Muscle layer of colon (tissue), 2 donors: ENCODE measurements around the gene GTF2B.
"Not testable (repeated sequence)": the region's sequence is repeated elsewhere in the genome, so short reads cannot be mapped to it uniquely, and the experiment has no call there.

Experiments used
- H3K27ac ChIP-seq: one replicate; pipeline ENCODE4 v1.7.0; 2013; ENCODE audit warnings: low read depth, mild to moderate bottlenecking, low read length, moderate library complexity
- H3K27me3 ChIP-seq, 2 donors: one replicate each; pipeline ENCODE4 v1.7.0; 2013; ENCODE audit warnings: low read length in 2 of 2, mild to moderate bottlenecking in 2 of 2; ENCODE audit not compliant: insufficient read depth in 2 of 2, control insufficient read depth in 1 of 2
- H3K36me3 ChIP-seq: one replicate; pipeline ENCODE4 v1.7.0; 2013; ENCODE audit warnings: mild to moderate bottlenecking, low read length; ENCODE audit not compliant: insufficient read depth
- H3K4me1 ChIP-seq: one replicate; pipeline ENCODE4 v1.7.0; 2013; ENCODE audit warnings: mild to moderate bottlenecking, low read length; ENCODE audit not compliant: insufficient read depth
- H3K4me3 ChIP-seq, 2 donors: one replicate each; pipeline ENCODE4 v1.7.0; 2013; ENCODE audit warnings: low read length in 2 of 2, low read depth in 1 of 2, mild to moderate bottlenecking in 1 of 2, moderate library complexity in 1 of 2
- H3K9ac ChIP-seq: one replicate; pipeline ENCODE4 v1.7.0; 2013; ENCODE audit warnings: low read length
- H3K9me3 ChIP-seq: one replicate; pipeline ENCODE4 v1.7.0; 2013; ENCODE audit warnings: mild to moderate bottlenecking, low read length
- donor health status: abdominal sarcoma.
- donor health status: Adenocarcinoma of cecum.

Gene GTF2B

GRCh38 chr1:88825721-88826120, 65.6 kb downstream of the GTF2B start:
- H3K9ac ChIP-seq: no peak overlapping the region
- H3K9me3 ChIP-seq: no peaks in the 10 kb centered on the region
- peaks cover 9% of the 10 kb centered on the region for H3K4me1 ChIP-seq
- H3K27ac ChIP-seq: no peak overlapping the region
- peaks cover 16% of the 10 kb centered on the region for H3K36me3 ChIP-seq
- H3K4me3 ChIP-seq: no peak overlapping the region
- no peaks in the 10 kb centered on the region for H3K27me3 ChIP-seq

- H3K27me3 ChIP-seq, H3K4me3 ChIP-seq, H3K4me1 ChIP-seq, H3K36me3 ChIP-seq, H3K9me3 ChIP-seq, H3K27ac ChIP-seq, H3K9ac ChIP-seq: not testable (repeated sequence)
Measured at GRCh38 chr1:88819642-88820041, 71.7 kb downstream of the GTF2B start.

- H3K27ac ChIP-seq: no peak overlapping the region
- no peak overlapping the region for H3K4me3 ChIP-seq
- no peak overlapping the region for H3K9ac ChIP-seq
- H3K36me3 ChIP-seq: peaks cover 13% of the 10 kb centered on the region
- H3K27me3 ChIP-seq: no peaks in the 10 kb centered on the region
- no peaks in the 10 kb centered on the region for H3K9me3 ChIP-seq
- H3K4me1 ChIP-seq: no peaks in the 10 kb centered on the region
Measured at GRCh38 chr1:88813471-88813870, 77.9 kb downstream of the GTF2B start.

GRCh38 chr1:88812366-88812765, 79.0 kb downstream of the GTF2B start:
- H3K4me1 ChIP-seq: no peaks in the 10 kb centered on the region
- H3K9ac ChIP-seq: no peak overlapping the region
- H3K4me3 ChIP-seq: no peak overlapping the region
- H3K27ac ChIP-seq: no peak overlapping the region
- H3K36me3 ChIP-seq: peaks cover 13% of the 10 kb centered on the region
- no peaks in the 10 kb centered on the region for H3K9me3 ChIP-seq
- H3K27me3 ChIP-seq: no peaks in the 10 kb centered on the region

GRCh38 chr1:88803444-88803843, 87.9 kb downstream of the GTF2B start:
- no peaks in the 10 kb centered on the region for H3K4me1 ChIP-seq
- no peaks in the 10 kb centered on the region for H3K9me3 ChIP-seq
- no peak overlapping the region for H3K27ac ChIP-seq
- H3K9ac ChIP-seq: no peak overlapping the region
- H3K4me3 ChIP-seq: no peak overlapping the region
- no peaks in the 10 kb centered on the region for H3K27me3 ChIP-seq
- peaks cover 16% of the 10 kb centered on the region for H3K36me3 ChIP-seq

- peaks cover 16% of the 10 kb centered on the region for H3K36me3 ChIP-seq
- no peak overlapping the region for H3K4me3 ChIP-seq
- no peak overlapping the region for H3K27ac ChIP-seq
- no peaks in the 10 kb centered on the region for H3K9me3 ChIP-seq
- H3K27me3 ChIP-seq: no peaks in the 10 kb centered on the region
- H3K9ac ChIP-seq: no peak overlapping the region
- no peaks in the 10 kb centered on the region for H3K4me1 ChIP-seq
Measured at GRCh38 chr1:88802950-88803349, 88.4 kb downstream of the GTF2B start.
